HL-60 (cell line): ENCODE results near the gene BDKRB1.

Source experiments
- DNase-seq, 2 experiments: peaks; one replicate each; pipeline ENCODE4 v3.0.0-alpha.2; 2010 to 2020; ENCODE audit warnings: low read depth in 1 of 2, low spot score in 1 of 2
- H3K27ac ChIP-seq: fragments of 250-450 bp; sonication (Bioruptor Pico); replicated peaks from 2 replicates; pipeline ENCODE4 v1.5.1; 2020; ENCODE audit warnings: mild to moderate bottlenecking, moderate library complexity
- H3K27me3 ChIP-seq: fragments of 250-450 bp; sonication (Bioruptor Pico); 2 replicates; pipeline ENCODE4 v1.5.1; 2021; ENCODE audit warnings: mild to moderate bottlenecking, moderate library complexity; ENCODE audit not compliant: insufficient read depth, poor library complexity, severe bottlenecking
- H3K4me3 ChIP-seq: replicated peaks from 2 replicates; pipeline ENCODE4 v1.5.1; 2011; ENCODE audit warnings: mild to moderate bottlenecking, control low read depth, low read length; ENCODE audit not compliant: insufficient read depth
- CTCF ChIP-seq: IDR thresholded peaks from one replicate; pipeline ENCODE4 v1.5.1; 2011; ENCODE audit warnings: low read length, control low read depth, inconsistent platforms; ENCODE audit not compliant: insufficient read depth
- GABPA ChIP-seq: IDR thresholded peaks from 2 replicates; pipeline ENCODE4 v1.6.1; 2012; ENCODE audit warnings: low read depth
- POLR2AphosphoS5 ChIP-seq: IDR thresholded peaks from 2 replicates; pipeline ENCODE4 v1.6.1; 2012; ENCODE audit warnings: low read depth
- REST ChIP-seq: IDR thresholded peaks from 2 replicates; pipeline ENCODE4 v1.6.1; 2012; ENCODE audit warnings: low read depth; ENCODE audit not compliant: insufficient replicate concordance
- SPI1 ChIP-seq: IDR thresholded peaks from 2 replicates; pipeline ENCODE4 v1.6.1; 2012; ENCODE audit warnings: low read depth, mild to moderate bottlenecking, borderline replicate concordance

The BDKRB1 gene

GRCh38 chr14:96299441-96299840, 43.4 kb downstream of the BDKRB1 start:
- Histone ChIP-seq H3K27ac (no peak overlapping the region), H3K27me3 (no peaks in the 10 kb centered on the region), H3K4me3 (no peak overlapping the region)
- DNase-seq: no peak
- TF ChIP-seq CTCF (no peak), GABPA (no peak), REST (no peak), POLR2AphosphoS5 (no peak), SPI1 (no peak)

GRCh38 chr14:96303981-96304380, 48.0 kb downstream of the BDKRB1 start:
- no peak for DNase-seq
- Histone ChIP-seq H3K4me3 (no peak overlapping the region), H3K27me3 (no peaks in the 10 kb centered on the region), H3K27ac (no peak overlapping the region)
- no peak for TF ChIP-seq POLR2AphosphoS5
- no peak for TF ChIP-seq CTCF
- no peak for TF ChIP-seq GABPA
- TF ChIP-seq REST: no peak
- no peak for TF ChIP-seq SPI1

- H3K27me3 ChIP-seq: no peaks in the 10 kb centered on the region
- no peak for DNase-seq
- TF ChIP-seq GABPA (no peak), REST (no peak), SPI1 (no peak), CTCF (no peak), POLR2AphosphoS5 (no peak)
- no peak overlapping the region for H3K27ac ChIP-seq
- no peak overlapping the region for H3K4me3 ChIP-seq
Measured at GRCh38 chr14:96304956-96305355, 48.9 kb downstream of the BDKRB1 start.
